C4-2B (cell line): ENCODE results near the gene SLC25A24.

Experiments
- H3K27ac ChIP-seq: fragments of 450-650 bp; 2 replicates; pipeline ENCODE4 v1.5.1; 2017
- CTCF ChIP-seq: fragments of 450-650 bp; conservative IDR thresholded peaks from 2 replicates; pipeline ENCODE4 v1.5.1; 2017; ENCODE audit warnings: mild to moderate bottlenecking
- ZFX ChIP-seq: fragments of 450-650 bp; IDR thresholded peaks from 2 replicates; pipeline ENCODE4 v1.6.1; 2017

SLC25A24 gene

GRCh38 chr1:108107658-108108057, 92.5 kb downstream of the SLC25A24 start:
- H3K27ac ChIP-seq: no peak overlapping the region
- TF ChIP-seq CTCF: no peak
- TF ChIP-seq ZFX: no peak

- TF ChIP-seq CTCF: no peak
- no peak for TF ChIP-seq ZFX
- H3K27ac ChIP-seq: no peak overlapping the region
Observed at GRCh38 chr1:108106775-108107174, 93.4 kb downstream of the SLC25A24 start.

GRCh38 chr1:108100148-108100547, 100.0 kb downstream of the SLC25A24 start:
- TF ChIP-seq CTCF (no peak), ZFX (no peak)

GRCh38 chr1:108097018-108097417, 103.1 kb downstream of the SLC25A24 start:
- no peak overlapping the region for H3K27ac ChIP-seq
- TF ChIP-seq CTCF: no peak
- TF ChIP-seq ZFX: no peak

More at GRCh38 chr1:108100148-108100547, 100.0 kb downstream of the SLC25A24 start:
- H3K27ac ChIP-seq: no peak overlapping the region

GRCh38 chr1:108096089-108096488, 104.1 kb downstream of the SLC25A24 start:
- H3K27ac ChIP-seq: no peak overlapping the region
- TF ChIP-seq CTCF: no peak
- no peak for TF ChIP-seq ZFX

- TF ChIP-seq ZFX (no peak), CTCF (no peak)
- no peak overlapping the region for H3K27ac ChIP-seq
Observed at GRCh38 chr1:108089477-108089876, 110.7 kb downstream of the SLC25A24 start.

GRCh38 chr1:108085628-108086027, 114.5 kb downstream of the SLC25A24 start:
- no peak for TF ChIP-seq CTCF
- no peak for TF ChIP-seq ZFX

More at GRCh38 chr1:108085628-108086027, 114.5 kb downstream of the SLC25A24 start:
- no peak overlapping the region for H3K27ac ChIP-seq
